Neural progenitor cell (in vitro differentiated cells): ENCODE data around the gene MAGIX.

Source experiments
- CTCF ChIP-seq: fragments of 200-600 bp; sonication (generic); IDR thresholded peaks from 2 replicates; pipeline ENCODE4 v1.5.1; 2017; ENCODE audit warnings: antibody characterized with exemption, mild to moderate bottlenecking
- EZH2 ChIP-seq: fragments of 200-600 bp; sonication (generic); IDR thresholded peaks from 2 replicates; pipeline ENCODE4 v1.6.1; 2017; ENCODE audit warnings: antibody characterized with exemption, mild to moderate bottlenecking, moderate library complexity

- no peak for TF ChIP-seq EZH2
- no peak for TF ChIP-seq CTCF
Observed at GRCh38 chrX:49174723-49175122, 12.2 kb downstream of the MAGIX start.
